Brain pericyte (primary cell): ENCODE data around the gene CRIP2.

Experiments
- DNase-seq: peaks from one replicate; pipeline ENCODE4 v3.0.0-alpha.2; 2012; ENCODE audit warnings: low read depth, low spot score

Gene CRIP2

GRCh38 chr14:105487449-105487985 lies 12.9 kb downstream of the CRIP2 start:
- DNase-seq, result no peak

DNA sequence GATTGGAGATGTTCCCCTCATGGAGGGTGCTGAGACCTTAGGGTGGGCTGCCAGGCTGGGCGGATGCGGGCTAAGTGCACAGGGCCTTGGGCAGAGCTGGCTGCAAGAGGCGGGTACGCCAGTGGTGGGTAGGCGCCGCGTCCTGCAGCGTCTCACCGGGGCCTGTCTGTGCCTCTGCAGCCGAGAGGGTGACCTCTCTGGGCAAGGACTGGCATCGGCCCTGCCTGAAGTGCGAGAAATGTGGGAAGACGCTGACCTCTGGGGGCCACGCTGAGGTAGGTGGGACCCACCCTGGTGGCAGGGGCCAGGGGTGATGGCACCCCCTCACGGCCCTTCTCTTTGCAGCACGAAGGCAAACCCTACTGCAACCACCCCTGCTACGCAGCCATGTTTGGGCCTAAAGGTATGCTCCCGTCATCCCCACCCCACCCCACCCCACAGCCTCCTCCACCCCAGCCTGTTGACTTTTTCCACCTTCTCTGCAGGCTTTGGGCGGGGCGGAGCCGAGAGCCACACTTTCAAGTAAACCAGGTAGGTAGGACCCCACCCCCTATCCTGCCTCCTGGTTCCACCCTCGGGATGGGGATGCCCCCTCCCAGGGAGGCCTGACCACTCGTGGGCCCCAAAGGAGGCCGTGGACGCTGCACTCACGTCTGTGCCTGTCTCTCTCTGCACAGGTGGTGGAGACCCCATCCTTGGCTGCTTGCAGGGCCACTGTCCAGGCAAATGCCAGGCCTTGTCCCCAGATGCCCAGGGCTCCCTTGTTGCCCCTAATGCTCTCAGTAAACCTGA lies 13.6 kb downstream of the CRIP2 start:
- DNase-seq, result no peak

DNA sequence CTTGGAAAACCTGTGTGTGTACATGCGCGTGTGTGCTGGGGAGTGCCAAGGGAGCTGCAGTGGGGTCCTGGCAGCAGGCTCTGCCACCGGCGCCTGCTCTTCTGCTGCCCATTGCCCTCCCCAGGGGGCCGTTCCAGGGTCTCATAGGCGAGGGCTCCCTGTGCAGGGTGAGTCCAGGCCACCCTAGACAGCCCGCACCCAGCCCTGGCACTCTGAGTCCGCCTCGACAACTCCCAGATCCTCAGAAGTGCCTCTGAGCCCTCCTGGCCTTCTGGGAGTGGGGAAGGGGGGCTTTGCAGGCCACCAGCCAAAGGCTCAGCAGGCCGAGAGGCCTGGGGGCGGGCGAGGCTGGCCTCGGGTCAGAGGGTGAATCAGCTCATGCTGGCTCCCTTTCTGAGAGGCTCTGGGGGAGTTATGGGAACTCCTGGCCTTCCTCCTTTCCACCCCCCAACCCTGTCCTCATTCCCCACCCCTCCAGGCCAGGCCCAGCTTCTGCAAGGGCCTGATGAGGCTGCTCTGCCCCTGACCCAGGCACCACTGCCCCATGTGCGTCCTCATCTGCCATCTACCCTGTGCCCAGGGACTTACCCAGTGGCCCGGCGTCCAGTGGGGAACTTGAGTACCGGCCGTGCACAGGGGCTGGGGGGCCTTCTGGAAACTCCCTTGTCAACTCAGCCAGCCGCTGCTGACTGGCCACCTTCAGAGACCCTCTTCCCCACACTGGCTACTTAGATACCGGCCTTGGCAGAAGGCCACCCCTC lies 14.3 kb downstream of the CRIP2 start:
- DNase-seq, result no peak

- DNase-seq, result no peak
Measured at GRCh38 chr14:105489542-105490266, 15.1 kb downstream of the CRIP2 start.

- DNase-seq, result no peak
Measured at GRCh38 chr14:105490267-105490571, 15.6 kb downstream of the CRIP2 start.

DNA sequence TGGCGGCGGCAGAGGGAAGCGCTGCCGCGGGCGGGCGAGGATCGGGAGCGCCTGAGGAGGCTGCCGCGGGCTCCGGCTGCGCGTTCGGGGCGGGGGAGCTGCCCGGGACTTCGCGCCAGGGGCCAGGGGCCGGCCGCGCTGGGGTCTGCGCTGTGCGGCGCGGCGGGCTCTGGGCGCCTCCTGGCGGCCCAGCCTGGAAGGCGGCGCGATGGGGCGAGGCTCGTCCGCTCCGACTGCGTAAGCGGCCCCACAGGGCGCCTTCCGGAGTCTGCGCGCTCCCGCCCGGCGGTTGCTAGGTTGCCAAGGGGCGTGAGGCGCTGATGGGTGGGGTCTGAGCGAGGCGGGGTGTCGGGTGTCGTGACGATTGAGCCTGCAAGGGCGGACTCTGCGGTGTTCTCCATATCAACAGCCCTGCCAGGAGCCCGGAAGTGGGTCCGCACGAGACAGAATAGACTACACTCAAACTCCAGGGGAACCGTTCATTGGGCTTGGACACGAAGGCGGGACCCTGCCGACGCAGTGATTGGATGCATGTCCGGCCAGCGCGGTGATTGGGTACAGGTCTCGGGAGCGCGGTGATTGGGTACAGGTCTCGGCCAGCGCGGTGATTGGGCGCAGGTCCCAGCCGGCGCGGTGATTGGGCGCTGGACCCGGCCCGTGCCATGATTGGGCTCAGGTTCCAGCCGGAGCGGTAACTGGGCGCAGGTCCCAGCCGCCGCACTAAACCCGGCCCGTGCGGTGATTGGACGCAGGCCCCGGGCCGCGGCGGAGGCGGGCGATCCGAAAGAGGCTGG lies 16.1 kb downstream of the CRIP2 start, which contains the start of gene TEDC1:
TSS of gene TEDC1 (plus strand) at position 675 of the 794 bp plus-strand sequence. CDS start 130 bp downstream, outside the sequence.
- peak; percentile 100 for DNase-seq

DNA sequence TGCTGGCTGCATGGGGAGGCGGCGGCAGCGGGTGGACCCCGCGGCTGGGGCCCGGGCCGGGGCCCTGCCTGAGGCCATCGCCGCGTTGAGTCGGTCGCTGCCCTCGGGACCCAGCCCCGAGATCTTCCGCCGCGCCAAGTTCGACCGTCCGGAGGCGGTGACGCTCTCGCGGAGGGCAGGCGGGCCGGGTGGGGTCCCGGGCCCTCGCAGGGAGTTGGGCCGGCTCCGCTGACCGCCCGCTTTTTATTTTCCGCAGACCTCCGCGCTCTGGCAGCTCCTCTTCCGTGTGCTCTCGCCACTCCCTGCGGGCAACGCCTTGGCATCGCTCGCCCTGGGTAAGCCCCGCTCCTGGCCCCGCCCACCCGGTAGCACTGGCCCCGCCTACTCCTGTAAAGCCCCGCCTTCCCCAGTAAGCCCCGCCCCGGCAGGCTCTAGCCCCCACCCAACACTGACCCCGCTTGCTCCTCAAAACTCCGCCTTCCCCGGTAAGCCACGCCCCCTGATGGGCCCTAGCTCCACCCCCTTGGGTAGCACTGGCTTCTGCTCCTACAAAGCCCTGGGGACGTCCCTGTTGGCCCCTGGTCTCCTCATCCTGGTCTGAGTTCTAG lies 16.8 kb downstream of the CRIP2 start:
- DNase-seq, result no peak

DNA sequence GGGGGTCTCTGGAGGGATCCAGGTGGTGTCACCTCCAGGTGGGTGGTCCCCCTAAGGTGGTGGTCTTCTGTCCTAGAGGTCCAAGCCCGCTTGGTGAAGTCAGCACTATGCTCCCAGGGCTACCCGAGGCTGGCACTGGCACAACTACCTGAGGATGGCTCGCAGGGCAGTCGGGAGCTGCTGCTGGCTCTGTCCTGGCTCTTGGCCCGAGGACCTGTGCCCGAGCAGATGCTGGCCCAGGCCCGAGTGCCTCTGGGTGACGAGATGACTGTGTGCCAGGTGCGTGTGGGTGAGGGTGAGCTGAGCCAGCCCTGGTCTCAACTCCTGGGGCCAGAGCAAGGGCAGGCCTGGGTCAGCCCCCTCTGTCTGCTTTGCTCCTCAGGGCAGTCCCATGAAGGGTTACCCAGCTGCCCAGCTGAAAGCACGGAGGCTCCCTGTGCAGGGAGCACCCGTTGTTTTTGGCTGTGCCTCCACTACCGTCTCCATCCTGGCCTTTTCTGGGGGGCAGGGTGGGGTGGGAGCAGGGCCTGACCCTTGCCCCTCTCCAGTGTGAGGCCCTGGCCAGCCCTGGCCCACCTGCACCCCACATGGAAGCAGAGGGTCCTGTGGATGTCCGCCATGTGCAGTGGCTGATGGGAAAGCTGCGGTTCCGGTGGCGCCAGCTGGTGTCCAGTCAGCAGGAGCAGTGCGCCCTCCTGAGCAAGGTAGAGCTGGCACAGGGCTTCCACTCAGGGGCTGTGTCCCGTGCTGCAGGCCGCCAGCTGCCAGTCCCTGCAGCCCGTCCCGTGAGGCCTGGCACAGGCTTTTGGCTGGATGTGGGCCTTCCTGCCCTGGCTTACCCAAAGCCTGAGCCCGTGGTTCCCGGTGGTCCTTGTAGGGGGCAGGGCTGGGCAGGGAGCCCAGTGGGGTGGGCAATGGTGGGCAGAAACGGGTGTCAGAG lies 17.7 kb downstream of the CRIP2 start:
- DNase-seq, result no peak

DNA sequence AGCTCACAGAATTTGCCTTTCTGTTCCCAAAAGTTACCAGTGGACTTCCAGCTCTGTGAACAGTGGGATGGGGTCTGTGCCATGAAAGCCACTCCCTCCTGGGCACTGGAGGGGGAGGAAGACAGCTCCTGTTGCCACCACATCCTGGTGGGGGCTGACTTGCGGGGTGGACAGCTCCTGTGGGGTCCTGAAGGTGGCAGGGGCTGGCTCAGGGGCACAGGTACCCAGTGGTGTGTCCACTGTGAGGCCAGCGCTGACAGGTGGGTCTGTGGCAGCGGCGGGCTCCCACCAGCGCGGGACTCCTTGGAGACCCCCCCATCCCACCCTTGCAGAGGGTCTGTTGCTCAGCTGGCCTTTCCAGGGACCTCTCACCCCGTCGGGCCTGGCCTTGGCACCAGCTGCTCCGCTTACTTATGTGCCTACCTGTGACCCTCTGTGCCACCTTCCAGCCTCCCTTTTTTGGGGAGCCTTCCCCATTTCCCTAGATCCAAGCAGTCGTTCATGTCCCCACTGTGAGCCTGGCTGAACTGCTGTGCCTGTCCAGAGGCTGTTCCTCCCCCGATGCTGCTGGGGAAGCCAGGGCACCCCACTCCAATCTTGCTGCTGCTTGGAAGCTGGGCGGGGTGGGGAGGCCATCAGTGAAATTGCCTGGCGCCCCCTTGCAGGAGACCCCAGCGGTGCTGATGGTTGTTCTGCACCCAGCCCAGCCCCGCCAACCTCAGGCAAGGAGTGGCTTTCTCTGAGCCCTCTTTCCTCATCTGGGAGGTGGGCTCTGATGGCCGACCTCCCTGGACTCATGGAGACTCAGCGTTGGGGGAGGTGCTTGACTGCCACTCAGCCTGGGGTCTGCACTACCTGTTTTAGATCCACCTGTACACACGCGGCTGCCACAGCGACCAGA lies 18.6 kb downstream of the CRIP2 start:
- no peak for DNase-seq

DNA sequence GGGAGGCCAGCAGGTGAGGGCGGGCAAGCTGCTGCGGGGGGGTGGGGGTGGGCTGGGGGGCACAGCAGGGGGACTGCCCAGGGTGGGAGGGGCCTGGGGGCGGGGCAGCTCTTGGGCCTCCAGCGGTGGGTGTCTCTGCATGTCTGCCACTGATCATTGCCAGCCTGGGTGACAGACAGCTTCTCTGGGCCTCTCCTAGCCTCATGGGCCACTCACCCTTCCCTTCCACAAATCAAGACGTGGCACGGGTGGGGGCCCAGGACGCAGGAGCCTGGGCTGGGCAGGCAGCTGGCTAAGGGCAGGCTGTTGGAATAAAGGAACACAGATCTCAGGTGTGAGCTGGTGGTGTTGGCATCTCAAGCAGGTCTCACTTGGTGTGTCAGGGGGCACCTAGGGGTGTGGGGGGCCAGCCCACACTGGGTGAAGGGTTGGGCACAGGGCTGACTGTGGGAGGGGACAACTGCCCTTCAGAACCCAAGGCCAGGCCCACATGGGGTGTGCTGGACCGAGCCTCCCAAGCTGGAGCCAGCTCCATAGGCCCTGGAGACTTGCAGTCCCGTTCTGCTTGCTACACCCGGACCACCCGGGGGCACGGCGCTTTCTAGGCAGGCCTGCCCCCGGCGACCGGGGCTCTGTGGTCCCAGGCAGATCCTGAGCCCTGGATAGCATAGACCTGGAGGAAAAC lies 19.4 kb downstream of the CRIP2 start:
- DNase-seq, result no peak

- DNase-seq, result no peak
Measured at GRCh38 chr14:105494606-105494929, 19.9 kb downstream of the CRIP2 start.

- no peak for DNase-seq
Measured at GRCh38 chr14:105495101-105495989, 20.7 kb downstream of the CRIP2 start.

GRCh38 chr14:105495990-105496830 lies 21.6 kb downstream of the CRIP2 start:
- DNase-seq, result no peak

DNA sequence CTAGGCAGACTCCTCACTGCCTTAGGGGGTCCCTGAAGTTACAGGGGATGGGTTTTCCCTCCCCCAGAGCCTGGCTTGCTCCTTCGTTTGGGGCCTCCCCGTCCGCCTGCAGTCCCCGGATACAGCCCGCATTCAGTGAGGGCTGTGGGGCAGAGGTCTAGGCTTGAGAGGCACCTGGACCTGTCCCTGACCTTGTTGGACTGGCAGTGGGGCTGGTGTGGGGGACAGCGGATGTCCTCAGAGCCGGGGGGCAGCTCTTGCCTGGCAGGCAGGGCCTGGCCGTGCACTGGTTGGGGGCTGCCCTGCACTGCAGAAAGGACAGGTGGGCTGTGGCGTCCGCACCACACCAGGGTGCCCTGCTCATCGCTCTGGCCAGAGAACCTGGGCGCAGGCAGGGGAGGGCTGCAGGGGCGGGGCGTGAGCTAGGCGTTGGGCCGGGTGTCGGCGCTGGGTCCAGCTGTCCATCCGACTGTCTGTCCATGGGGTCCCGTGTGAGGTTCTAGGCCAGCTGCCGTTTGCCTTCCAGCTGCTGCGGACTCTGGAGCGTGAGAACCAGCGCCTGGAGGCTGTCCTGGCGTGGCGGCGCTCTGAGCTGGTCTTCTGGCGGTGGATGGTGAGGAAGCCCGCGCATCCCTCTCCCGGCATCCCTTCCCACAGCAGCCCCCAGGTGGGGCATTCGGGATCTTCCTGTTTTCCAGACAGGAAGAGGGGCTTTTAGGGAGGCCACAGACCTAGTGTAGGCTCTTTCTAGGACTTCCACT lies 22.4 kb downstream of the CRIP2 start:
- DNase-seq, result no peak

- DNase-seq, result no peak
Measured at GRCh38 chr14:105497671-105498429, 23.2 kb downstream of the CRIP2 start.
